ENCODE results near the gene ETNK2. TPM values are rescaled to one million over a fixed set of nuclear protein-coding genes. Genes with fewer than 3 reads are reported as not detected.

The ETNK2 gene
- total and polyA plus RNA-seq, 2 of the 8 experiments (the other 6 are each of a cell fraction or from before 2014, with no cell fraction given) = 20.1 to 26.7 TPM

DNA sequence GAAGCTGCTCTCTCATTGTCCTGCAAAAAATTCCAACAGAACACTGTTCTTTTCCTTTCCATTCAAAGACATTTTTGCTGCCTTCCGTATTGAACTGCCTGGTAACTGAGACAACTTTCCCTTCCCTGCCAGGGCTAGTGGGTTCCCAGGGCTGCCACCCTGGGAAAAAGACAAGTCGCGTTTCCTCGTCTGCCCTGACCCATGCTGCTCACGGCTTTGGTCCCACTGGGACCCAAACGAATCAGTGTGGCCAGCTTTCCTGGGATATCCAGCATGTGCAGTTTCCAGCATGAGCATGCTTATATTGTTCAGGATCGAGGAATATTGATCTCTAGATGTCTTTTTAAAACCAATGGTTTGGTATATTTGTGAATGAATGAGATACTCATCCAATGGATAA is 60.8 kb downstream of the ETNK2 start:
- TF ChIP-seq, protein P1, sequence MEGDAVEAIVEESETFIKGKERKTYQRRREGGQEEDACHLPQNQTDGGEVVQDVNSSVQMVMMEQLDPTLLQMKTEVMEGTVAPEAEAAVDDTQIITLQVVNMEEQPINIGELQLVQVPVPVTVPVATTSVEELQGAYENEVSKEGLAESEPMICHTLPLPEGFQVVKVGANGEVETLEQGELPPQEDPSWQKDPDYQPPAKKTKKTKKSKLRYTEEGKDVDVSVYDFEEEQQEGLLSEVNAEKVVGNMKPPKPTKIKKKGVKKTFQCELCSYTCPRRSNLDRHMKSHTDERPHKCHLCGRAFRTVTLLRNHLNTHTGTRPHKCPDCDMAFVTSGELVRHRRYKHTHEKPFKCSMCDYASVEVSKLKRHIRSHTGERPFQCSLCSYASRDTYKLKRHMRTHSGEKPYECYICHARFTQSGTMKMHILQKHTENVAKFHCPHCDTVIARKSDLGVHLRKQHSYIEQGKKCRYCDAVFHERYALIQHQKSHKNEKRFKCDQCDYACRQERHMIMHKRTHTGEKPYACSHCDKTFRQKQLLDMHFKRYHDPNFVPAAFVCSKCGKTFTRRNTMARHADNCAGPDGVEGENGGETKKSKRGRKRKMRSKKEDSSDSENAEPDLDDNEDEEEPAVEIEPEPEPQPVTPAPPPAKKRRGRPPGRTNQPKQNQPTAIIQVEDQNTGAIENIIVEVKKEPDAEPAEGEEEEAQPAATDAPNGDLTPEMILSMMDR (IDR thresholded peaks at IDR 0.05; ENCODE audit: control extremely low read depth in 1 of 3, insufficient read depth in 1 of 3, low read depth in 1 of 3, low read length in 3 of 3) = no peak
- no peak for TF ChIP-seq CBX5 (IDR thresholded peaks at IDR 0.05; ENCODE audit: low read depth, low read length)
- TF ChIP-seq CBX8 (IDR thresholded peaks at IDR 0.05; ENCODE audit: borderline replicate concordance, low read depth, low read length) = no peak
- no peak for TF ChIP-seq SP1 (IDR thresholded peaks at IDR 0.05; ENCODE audit: low read depth, low read length)
- no peak for TF ChIP-seq SP4 (IDR thresholded peaks at IDR 0.05; ENCODE audit: low read length)
- TF ChIP-seq CHD2 (IDR thresholded peaks at IDR 0.05; ENCODE audit: low read length) = no peak
- peak overlapping the region in 1 of 2 experiments; percentile 27; a peak in 2 of 4 replicates for H3K4me2 ChIP-seq (ENCODE audit: insufficient read depth in 1 of 2, low read depth in 2 of 2, low read length in 2 of 2)
- no peak overlapping the region for H2BK12ac ChIP-seq (ENCODE audit: low read depth, low read length)
- no peak overlapping the region for H3K23ac ChIP-seq (ENCODE audit: insufficient read length)
- no peak overlapping the region for H3K4me3 ChIP-seq (ENCODE audit: extremely low read depth in 1 of 4, insufficient read depth in 2 of 4, low read depth in 3 of 4, low read length in 4 of 4)
- ChIA-PET CTCF (ENCODE audit: partially characterized antibody) (interaction anchor here (0.6 to 5.4 kb wide), 9 partner anchors 12 to 226 kb away, joined by 3 to 34 read pairs (median 7); no protein-coding TSS in a partner anchor), POLR2A (ENCODE audit: partially characterized antibody) (interaction anchor here (0.8 to 7.7 kb wide), 4 partner anchors 13 to 223 kb away, joined by 3 to 101 read pairs (median 4); partner anchors contain the start of gene SOX13)
- no peak overlapping the region for H3K56ac ChIP-seq (replicated peaks; ENCODE audit: insufficient read length, low read depth, low read length)
- H3K4me1 ChIP-seq (replicated peaks in 1 of 4; ENCODE audit: control insufficient read depth in 3 of 4, insufficient read depth in 4 of 4, low read length in 3 of 4) = peaks cover 33 to 63% (median 48%) of the 10 kb centered on the region in 4 experiments
- DNase-seq (ENCODE audit: low read depth in 1 of 2, low spot score in 2 of 2) (no peak), FAIRE-seq (no peak)
- WGBS, 2 experiments (ENCODE audit: extremely low coverage in 1 of 2, insufficient coverage in 1 of 2, insufficient read length in 1 of 2, insufficient replicate concordance in 2 of 2, low coverage in 1 of 2, low lambda C conversion rate in 2 of 2, missing lambda C conversion rate in 1 of 2) = 80% methylated on average over 7 of the region's 7 CpGs; no CpG with 5 or more reads in 1 of the 2 experiments
- no peaks in the 10 kb centered on the region for H3K9me3 ChIP-seq (ENCODE audit: insufficient read depth in 2 of 2, low read depth in 1 of 2, low read length in 1 of 2)
- H3K36me3 ChIP-seq (ENCODE audit: control insufficient read depth in 2 of 4, insufficient read depth in 4 of 4, low read length in 3 of 4) = no peaks in the 10 kb centered on the region
- peaks cover 34% of the 10 kb centered on the region for H3K79me1 ChIP-seq (ENCODE audit: low read depth, low read length)
- H3K27ac ChIP-seq (ENCODE audit: low read depth, low read length) = no peak overlapping the region
- peak overlapping the region; percentile 31; the same call in 1 of the 2 replicates for H2BK15ac ChIP-seq (ENCODE audit: low read length)
- no peak overlapping the region for H3K4ac ChIP-seq (replicated peaks; ENCODE audit: insufficient read length, low read depth, low read length)
- H2BK20ac ChIP-seq (ENCODE audit: low read length) = no peak overlapping the region
- peaks cover 59 to 100% of the 10 kb centered on the region in 2 experiments for H3K79me2 ChIP-seq (ENCODE audit: control insufficient read depth in 1 of 2, insufficient read depth in 2 of 2, low read length in 2 of 2)
- no peaks in the 10 kb centered on the region for H3K27me3 ChIP-seq (replicated peaks in 1 of 4; ENCODE audit: control insufficient read depth in 3 of 4, extremely low read depth in 1 of 4, insufficient read depth in 3 of 4, low read length in 3 of 4)
- H4K8ac ChIP-seq (ENCODE audit: extremely low read depth, insufficient read depth, low read length) = no peak overlapping the region
- H2BK5ac ChIP-seq (ENCODE audit: low read depth, low read length) = no peak overlapping the region
- H3K14ac ChIP-seq (ENCODE audit: insufficient read length) = no peak overlapping the region
- H4K5ac ChIP-seq (ENCODE audit: insufficient read length, low read depth, low read length) = no peak overlapping the region
- H2BK120ac ChIP-seq (replicated peaks; ENCODE audit: low read depth, low read length) = no peak overlapping the region
- no peak overlapping the region for H2AK5ac ChIP-seq (ENCODE audit: low read depth, low read length)
- peaks cover 46 to 57% of the 10 kb centered on the region in 2 experiments for H4K20me1 ChIP-seq (replicated peaks in 1 of 2; ENCODE audit: control insufficient read depth in 1 of 2, insufficient read depth in 2 of 2, low read length in 2 of 2)
- H4K91ac ChIP-seq (replicated peaks; ENCODE audit: insufficient read length, low read length) = no peak overlapping the region
- H2AFZ ChIP-seq (ENCODE audit: low read length) = no peak overlapping the region
- H3K18ac ChIP-seq (ENCODE audit: extremely low read depth, low read length) = no peak overlapping the region
- H3K9ac ChIP-seq (replicated peaks in 1 of 4; ENCODE audit: extremely low read depth in 1 of 4, low read depth in 3 of 4, low read length in 3 of 4) = no peak overlapping the region
- H3K23me2 ChIP-seq (ENCODE audit: low read depth, low read length) = no peaks in the 10 kb centered on the region
